ENCODE measurements around the gene C16orf90. TPM values are rescaled to one million over a fixed set of nuclear protein-coding genes. Genes with fewer than 3 reads are reported as not detected.

The C16orf90 gene
- total and polyA plus RNA-seq, 8 donors, result not detected

- Histone ChIP-seq H3K27me3 (no peaks in the 10 kb centered on the region), H3K36me3 (no peaks in the 10 kb centered on the region), H3K4me1 (peaks cover 0 to 9% (median 4%) of the 10 kb centered on the region in 3 donors), H3K9me3 (no peaks in the 10 kb centered on the region), H3K27ac (no peak overlapping the region), H3K4me3 (no peak overlapping the region)
- intact Hi-C loops (cut with DNase I), result no loop called here
- FAIRE-seq (no peak), DNase-seq (peak in 1 of 6 donors; percentile 14), ATAC-seq (no peak)
- WGBS, 2 donors, result 97% methylated on average over 16 of the region's 16 CpGs
- no peak for TF ChIP-seq CTCF (IDR thresholded peaks at IDR 0.05)
Measured at GRCh38 chr16:3498988-3499387, 3.7 kb upstream of the C16orf90 start.

- Histone ChIP-seq H3K4me1 (peaks cover 0 to 9% (median 4%) of the 10 kb centered on the region in 3 donors), H3K9me3 (no peaks in the 10 kb centered on the region), H3K27me3 (no peaks in the 10 kb centered on the region), H3K27ac (no peak overlapping the region), H3K36me3 (no peaks in the 10 kb centered on the region), H3K4me3 (no peak overlapping the region)
- FAIRE-seq (no peak), ATAC-seq (no peak), DNase-seq (peak in 1 of 6 donors; percentile 15)
- intact Hi-C loops (cut with DNase I), result no loop called here
- no peak for TF ChIP-seq CTCF (IDR thresholded peaks at IDR 0.05)
- 91 to 92% methylated on average over 4 of the region's 4 CpGs for WGBS, 2 donors
Measured at GRCh38 chr16:3497771-3498170, 2.5 kb upstream of the C16orf90 start.

GRCh38 chr16:3496386-3496785 lies 1.1 kb upstream of the C16orf90 start:
- Histone ChIP-seq H3K4me1 (no peaks in the 10 kb centered on the region), H3K27me3 (no peaks in the 10 kb centered on the region), H3K4me3 (no peak overlapping the region), H3K9me3 (no peaks in the 10 kb centered on the region), H3K27ac (no peak overlapping the region), H3K36me3 (no peaks in the 10 kb centered on the region)
- DNase-seq (peak in 1 of 6 donors; percentile 44), ATAC-seq (no peak), FAIRE-seq (no peak)
- TF ChIP-seq CTCF (IDR thresholded peaks at IDR 0.05), result no peak
- intact Hi-C loops (cut with DNase I), result no loop called here
- 91 to 93% methylated on average over 30 of the region's 30 CpGs for WGBS, 2 donors

- no peaks in the 10 kb centered on the region for H3K9me3 ChIP-seq
- no peak overlapping the region for H3K27ac ChIP-seq
- whole genome bisulfite sequencing, 2 donors, result 93 to 98% methylated on average over 16 of the region's 16 CpGs
- DNase-seq (peak in 1 of 6 donors; percentile 51), FAIRE-seq (no peak), ATAC-seq (no peak)
- H3K36me3 ChIP-seq, result no peaks in the 10 kb centered on the region
- H3K4me3 ChIP-seq, result no peak overlapping the region
- TF ChIP-seq CTCF (IDR thresholded peaks at IDR 0.05), result no peak
- intact Hi-C loops (cut with DNase I), result no loop called here
- no peaks in the 10 kb centered on the region for H3K27me3 ChIP-seq
- no peaks in the 10 kb centered on the region for H3K4me1 ChIP-seq
Measured at GRCh38 chr16:3494386-3494973, 809 bp downstream of the C16orf90 start.

GRCh38 chr16:3492356-3492755 lies 2.9 kb downstream of the C16orf90 start:
- 80% methylated on average over 8 to 10 of the region's 10 CpGs for WGBS, 2 donors
- no peaks in the 10 kb centered on the region for H3K9me3 ChIP-seq
- no peaks in the 10 kb centered on the region for H3K4me1 ChIP-seq
- DNase-seq, result peak in 1 of 6 donors; percentile 41
- H3K4me3 ChIP-seq, result no peak overlapping the region
- no peaks in the 10 kb centered on the region for H3K27me3 ChIP-seq
- no peak for FAIRE-seq
- intact Hi-C loops (cut with DNase I), result no loop called here
- no peak overlapping the region for H3K27ac ChIP-seq
- ATAC-seq, result no peak
- no peak for TF ChIP-seq CTCF (IDR thresholded peaks at IDR 0.05)
- H3K36me3 ChIP-seq, result no peaks in the 10 kb centered on the region
